ENCODE measurements around the gene EFCAB7. TPM values are rescaled to one million over a fixed set of nuclear protein-coding genes. Genes with fewer than 3 reads are reported as not detected.

EFCAB7 gene
- total RNA-seq, 2 donors from 2014 or later = 9.8 to 11.6 TPM

- peak; percentile 40 for TF ChIP-seq POLR2AphosphoS5 (IDR thresholded peaks at IDR 0.05)
- TF ChIP-seq POLR2A (IDR thresholded peaks at IDR 0.05) = no peak
- TF ChIP-seq CTCF (IDR thresholded peaks at IDR 0.05) = peak in 1 of 4 experiments; percentile 6
- Histone ChIP-seq H3K36me3 (no peaks in the 10 kb centered on the region), H3K4me1 (replicated peaks) (no peaks in the 10 kb centered on the region), H3K27ac (peak overlapping the region; percentile 91 to 94), H3K27me3 (replicated peaks; ENCODE audit: insufficient read depth) (no peaks in the 10 kb centered on the region), H3K4me3 (peak overlapping the region; percentile 79 to 83), H3K9me3 (no peaks in the 10 kb centered on the region)
- 4% methylated on average over 53 of the region's 55 CpGs for WGBS
- peak; percentile 69 for DNase-seq (ENCODE audit: low spot score)
- intact Hi-C loops (cut with DNase I) = no loop called here
Observed at GRCh38 chr1:63593886-63594605, 70.7 kb downstream of the EFCAB7 start.

GRCh38 chr1:63595435-63595834, 72.1 kb downstream of the EFCAB7 start:
- Histone ChIP-seq H3K27ac (no peak overlapping the region), H3K4me1 (replicated peaks) (no peaks in the 10 kb centered on the region), H3K9me3 (no peaks in the 10 kb centered on the region), H3K36me3 (no peaks in the 10 kb centered on the region), H3K27me3 (replicated peaks; ENCODE audit: insufficient read depth) (no peaks in the 10 kb centered on the region), H3K4me3 (no peak overlapping the region)
- WGBS = 90% methylated on average over 1 of the region's 1 CpG
- TF ChIP-seq POLR2A (IDR thresholded peaks at IDR 0.05) (no peak), CTCF (IDR thresholded peaks at IDR 0.05) (no peak), POLR2AphosphoS5 (IDR thresholded peaks at IDR 0.05) (no peak)
- no peak for DNase-seq (ENCODE audit: low spot score)
- intact Hi-C loops (cut with DNase I) = no loop called here

- Histone ChIP-seq H3K4me3 (no peak overlapping the region), H3K36me3 (no peaks in the 10 kb centered on the region), H3K9me3 (no peaks in the 10 kb centered on the region), H3K27ac (no peak overlapping the region), H3K4me1 (replicated peaks) (no peaks in the 10 kb centered on the region), H3K27me3 (replicated peaks; ENCODE audit: insufficient read depth) (no peaks in the 10 kb centered on the region)
- TF ChIP-seq POLR2AphosphoS5 (IDR thresholded peaks at IDR 0.05) (no peak), CTCF (IDR thresholded peaks at IDR 0.05) (no peak), POLR2A (IDR thresholded peaks at IDR 0.05) (no peak)
- intact Hi-C loops (cut with DNase I) = no loop called here
- no peak for DNase-seq (ENCODE audit: low spot score)
- 94% methylated on average over 5 of the region's 5 CpGs for WGBS
Observed at GRCh38 chr1:63599799-63600198, 76.5 kb downstream of the EFCAB7 start.

GRCh38 chr1:63600248-63600647, 76.9 kb downstream of the EFCAB7 start:
- H3K4me3 ChIP-seq = no peak overlapping the region
- WGBS = 53% methylated on average over 5 of the region's 5 CpGs

More at GRCh38 chr1:63600248-63600647, 76.9 kb downstream of the EFCAB7 start:
- no peak for DNase-seq (ENCODE audit: low spot score)
- Histone ChIP-seq H3K4me1 (replicated peaks) (no peaks in the 10 kb centered on the region), H3K27ac (no peak overlapping the region), H3K36me3 (no peaks in the 10 kb centered on the region), H3K27me3 (replicated peaks; ENCODE audit: insufficient read depth) (no peaks in the 10 kb centered on the region), H3K9me3 (no peaks in the 10 kb centered on the region)
- intact Hi-C loops (cut with DNase I) = no loop called here
- TF ChIP-seq CTCF (IDR thresholded peaks at IDR 0.05) = no peak
- TF ChIP-seq POLR2AphosphoS5 (IDR thresholded peaks at IDR 0.05) = no peak
